DOHH2 (cell line): ENCODE data around the gene CD93.

ENCODE experiments used
- EZH2phosphoT487 ChIP-seq: fragments of 200-600 bp; sonication (generic); IDR thresholded peaks from 2 replicates; pipeline ENCODE4 v1.6.1; 2017; ENCODE audit warnings: borderline replicate concordance, mild to moderate bottlenecking, antibody characterized with exemption, low read length, moderate library complexity, mixed read lengths
- TF ChIP-seq, protein P1 (sequence below): fragments of 200-600 bp; sonication (generic); IDR thresholded peaks from one replicate; pipeline ENCODE4 v1.5.1; 2014; ENCODE audit warnings: antibody characterized with exemption, mild to moderate bottlenecking, low read depth, low read length; ENCODE audit not compliant: poor library complexity, severe bottlenecking

DNA sequence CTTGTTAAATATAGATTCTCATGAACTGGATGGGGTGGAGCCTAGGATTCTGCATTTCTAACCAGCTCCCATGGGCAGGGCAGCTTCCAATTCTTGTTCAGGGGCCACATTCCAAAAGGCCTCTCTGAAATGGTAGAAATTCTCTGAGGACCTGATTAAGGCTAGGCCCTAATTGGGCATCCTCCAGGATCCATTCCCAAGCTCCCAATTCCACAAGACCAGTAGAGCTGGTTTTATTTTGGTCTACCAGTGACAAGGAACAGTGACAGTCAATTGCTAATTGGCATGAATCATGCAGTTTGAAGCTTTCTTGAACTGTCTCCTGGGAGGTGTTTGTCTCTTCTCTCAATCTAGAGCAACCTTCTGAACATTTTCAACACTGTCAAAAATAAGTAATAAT, 39.7 kb downstream of the CD93 start:
- TF ChIP-seq, protein P1, sequence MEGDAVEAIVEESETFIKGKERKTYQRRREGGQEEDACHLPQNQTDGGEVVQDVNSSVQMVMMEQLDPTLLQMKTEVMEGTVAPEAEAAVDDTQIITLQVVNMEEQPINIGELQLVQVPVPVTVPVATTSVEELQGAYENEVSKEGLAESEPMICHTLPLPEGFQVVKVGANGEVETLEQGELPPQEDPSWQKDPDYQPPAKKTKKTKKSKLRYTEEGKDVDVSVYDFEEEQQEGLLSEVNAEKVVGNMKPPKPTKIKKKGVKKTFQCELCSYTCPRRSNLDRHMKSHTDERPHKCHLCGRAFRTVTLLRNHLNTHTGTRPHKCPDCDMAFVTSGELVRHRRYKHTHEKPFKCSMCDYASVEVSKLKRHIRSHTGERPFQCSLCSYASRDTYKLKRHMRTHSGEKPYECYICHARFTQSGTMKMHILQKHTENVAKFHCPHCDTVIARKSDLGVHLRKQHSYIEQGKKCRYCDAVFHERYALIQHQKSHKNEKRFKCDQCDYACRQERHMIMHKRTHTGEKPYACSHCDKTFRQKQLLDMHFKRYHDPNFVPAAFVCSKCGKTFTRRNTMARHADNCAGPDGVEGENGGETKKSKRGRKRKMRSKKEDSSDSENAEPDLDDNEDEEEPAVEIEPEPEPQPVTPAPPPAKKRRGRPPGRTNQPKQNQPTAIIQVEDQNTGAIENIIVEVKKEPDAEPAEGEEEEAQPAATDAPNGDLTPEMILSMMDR = no peak
- no peak for TF ChIP-seq EZH2phosphoT487
